Gastrocnemius medialis (tissue), 4 donors: ENCODE data around the gene TAX1BP3.

Experiments used
- POLR2A ChIP-seq, 2 donors: fragments of 450-650 bp; IDR thresholded peaks; one replicate each; pipeline ENCODE4 v1.6.1; 2017; ENCODE audit warnings: antibody characterized with exemption in 2 of 2, mild to moderate bottlenecking in 2 of 2, moderate library complexity in 2 of 2
- TF ChIP-seq, protein P1 (sequence below), 5 experiments: fragments of 450-650 bp in 3 of 5; fragments of 200-600 bp in 2 of 5; sonication (generic) in 2 of 5; IDR thresholded peaks in 4 of 5; conservative IDR thresholded peaks in 1 of 5; 1 replicate in 4 of 5; 2 replicates in 1 of 5; pipeline ENCODE4 v1.5.1; 2016 to 2019; ENCODE audit warnings: antibody characterized with exemption in 5 of 5, mild to moderate bottlenecking in 3 of 5, moderate library complexity in 3 of 5

DNA sequence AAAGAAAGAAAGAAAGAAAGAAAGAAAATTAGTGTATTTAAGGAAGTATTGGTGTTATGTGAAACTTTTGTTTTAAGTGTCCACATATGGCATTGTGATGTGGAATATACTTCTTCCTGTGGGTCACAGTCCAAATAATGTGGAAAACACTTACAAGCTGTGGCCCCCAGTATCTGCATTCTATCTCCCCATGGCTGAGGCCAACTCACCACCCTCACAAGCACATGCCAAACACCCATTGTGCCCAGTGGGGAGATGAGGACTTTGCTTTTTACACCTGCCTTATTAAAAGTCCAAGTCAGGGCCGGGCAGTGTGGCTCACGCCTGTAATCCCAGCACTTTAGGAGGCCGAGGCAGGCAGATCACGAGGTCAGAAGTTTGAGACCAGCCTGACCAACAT, 31.6 kb upstream of the TAX1BP3 start:
- TF ChIP-seq, protein P1, sequence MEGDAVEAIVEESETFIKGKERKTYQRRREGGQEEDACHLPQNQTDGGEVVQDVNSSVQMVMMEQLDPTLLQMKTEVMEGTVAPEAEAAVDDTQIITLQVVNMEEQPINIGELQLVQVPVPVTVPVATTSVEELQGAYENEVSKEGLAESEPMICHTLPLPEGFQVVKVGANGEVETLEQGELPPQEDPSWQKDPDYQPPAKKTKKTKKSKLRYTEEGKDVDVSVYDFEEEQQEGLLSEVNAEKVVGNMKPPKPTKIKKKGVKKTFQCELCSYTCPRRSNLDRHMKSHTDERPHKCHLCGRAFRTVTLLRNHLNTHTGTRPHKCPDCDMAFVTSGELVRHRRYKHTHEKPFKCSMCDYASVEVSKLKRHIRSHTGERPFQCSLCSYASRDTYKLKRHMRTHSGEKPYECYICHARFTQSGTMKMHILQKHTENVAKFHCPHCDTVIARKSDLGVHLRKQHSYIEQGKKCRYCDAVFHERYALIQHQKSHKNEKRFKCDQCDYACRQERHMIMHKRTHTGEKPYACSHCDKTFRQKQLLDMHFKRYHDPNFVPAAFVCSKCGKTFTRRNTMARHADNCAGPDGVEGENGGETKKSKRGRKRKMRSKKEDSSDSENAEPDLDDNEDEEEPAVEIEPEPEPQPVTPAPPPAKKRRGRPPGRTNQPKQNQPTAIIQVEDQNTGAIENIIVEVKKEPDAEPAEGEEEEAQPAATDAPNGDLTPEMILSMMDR (IDR thresholded peaks at IDR 0.05 in 4 of 5, conservative IDR thresholded peaks at IDR 0.05 in 1 of 5): no peak
- no peak for TF ChIP-seq POLR2A (IDR thresholded peaks at IDR 0.05)
